Neural progenitor cell (in vitro differentiated cells): ENCODE measurements around the gene ARHGAP42. TPM values are rescaled to one million over a fixed set of nuclear protein-coding genes. Genes with fewer than 3 reads are reported as not detected.

ENCODE experiments used
- DNase-seq: peaks from one replicate; pipeline ENCODE4 v3.0.0-alpha.2; 2016; ENCODE audit warnings: low spot score
- H2AFZ ChIP-seq: fragments of 200-600 bp; sonication (generic); replicated peaks from 2 replicates; pipeline ENCODE4 v1.6.1; 2016; ENCODE audit warnings: antibody characterized with exemption
- H3F3A ChIP-seq: fragments of 200-600 bp; sonication (generic); 2 replicates; pipeline ENCODE4 v1.6.1; 2016; ENCODE audit warnings: antibody characterized with exemption, low read depth
- H3K27ac ChIP-seq: fragments of 200-600 bp; sonication (generic); 2 replicates; pipeline ENCODE4 v1.5.1; 2016; ENCODE audit warnings: mild to moderate bottlenecking
- H3K27me3 ChIP-seq: fragments of 200-600 bp; sonication (generic); 2 replicates; pipeline ENCODE4 v1.6.1; 2016; ENCODE audit warnings: mild to moderate bottlenecking, moderate library complexity
- H3K36me3 ChIP-seq: fragments of 200-600 bp; sonication (generic); 2 replicates; pipeline ENCODE4 v1.5.1; 2016
- H3K4me1 ChIP-seq: fragments of 200-600 bp; sonication (generic); 2 replicates; pipeline ENCODE4 v1.6.1; 2016; ENCODE audit warnings: mixed run types
- H3K4me2 ChIP-seq: fragments of 200-600 bp; sonication (generic); 2 replicates; pipeline ENCODE4 v1.6.1; 2016
- H3K4me3 ChIP-seq: fragments of 200-600 bp; sonication (generic); 2 replicates; pipeline ENCODE4 v1.5.1; 2016
- H3K79me2 ChIP-seq: fragments of 200-600 bp; sonication (generic); 2 replicates; pipeline ENCODE4 v1.6.1; 2016; ENCODE audit warnings: low read depth
- H3K9ac ChIP-seq: fragments of 200-600 bp; sonication (generic); 2 replicates; pipeline ENCODE4 v1.6.1; 2016
- H3K9me3 ChIP-seq: fragments of 200-600 bp; sonication (generic); 2 replicates; pipeline ENCODE4 v1.5.1; 2016; ENCODE audit warnings: low read depth
- H4K20me1 ChIP-seq: fragments of 200-600 bp; sonication (generic); 2 replicates; pipeline ENCODE4 v1.6.1; 2016; ENCODE audit warnings: low read depth
- H3K27ac Mint-ChIP-seq: 3 replicates; pipeline ENCODE4 v1.8.0; 2021; ENCODE audit warnings: mixed read lengths
- H3K27me3 Mint-ChIP-seq: 2 replicates; pipeline ENCODE4 v1.8.0; 2022; ENCODE audit warnings: low read depth, mild to moderate bottlenecking, inconsistent platforms, moderate library complexity, mixed read lengths; ENCODE audit not compliant: insufficient read depth
- H3K36me3 Mint-ChIP-seq: 3 replicates; pipeline ENCODE4 v1.8.0; 2021; ENCODE audit warnings: mixed read lengths
- H3K4me1 Mint-ChIP-seq: 3 replicates; pipeline ENCODE4 v1.8.0; 2021; ENCODE audit warnings: mixed read lengths
- H3K4me3 Mint-ChIP-seq: 3 replicates; pipeline ENCODE4 v1.8.0; 2021; ENCODE audit warnings: mild to moderate bottlenecking, moderate library complexity, mixed read lengths
- H3K9me3 Mint-ChIP-seq: 3 replicates; pipeline ENCODE4 v1.8.0; 2020; ENCODE audit warnings: mixed read lengths
- CTCF ChIP-seq: fragments of 200-600 bp; sonication (generic); IDR thresholded peaks from 2 replicates; pipeline ENCODE4 v1.5.1; 2017; ENCODE audit warnings: antibody characterized with exemption, mild to moderate bottlenecking
- EZH2 ChIP-seq: fragments of 200-600 bp; sonication (generic); IDR thresholded peaks from 2 replicates; pipeline ENCODE4 v1.6.1; 2017; ENCODE audit warnings: antibody characterized with exemption, mild to moderate bottlenecking, moderate library complexity
- EZH2phosphoT487 ChIP-seq: fragments of 200-600 bp; sonication (generic); IDR thresholded peaks from 2 replicates; pipeline ENCODE4 v1.6.1; 2017; ENCODE audit warnings: antibody characterized with exemption
- total RNA-seq: library from RNA; depleted of rRNA; stranded (reverse); fragments of >200 nt; gene quantifications from 2 replicates; pipeline ENCODE4 v1.2.3, GENCODE V29; 2015; ENCODE audit warnings: low replicate concordance

Gene ARHGAP42
- total RNA-seq, 1 donor from 2014 or later: 31.0 TPM

DNA sequence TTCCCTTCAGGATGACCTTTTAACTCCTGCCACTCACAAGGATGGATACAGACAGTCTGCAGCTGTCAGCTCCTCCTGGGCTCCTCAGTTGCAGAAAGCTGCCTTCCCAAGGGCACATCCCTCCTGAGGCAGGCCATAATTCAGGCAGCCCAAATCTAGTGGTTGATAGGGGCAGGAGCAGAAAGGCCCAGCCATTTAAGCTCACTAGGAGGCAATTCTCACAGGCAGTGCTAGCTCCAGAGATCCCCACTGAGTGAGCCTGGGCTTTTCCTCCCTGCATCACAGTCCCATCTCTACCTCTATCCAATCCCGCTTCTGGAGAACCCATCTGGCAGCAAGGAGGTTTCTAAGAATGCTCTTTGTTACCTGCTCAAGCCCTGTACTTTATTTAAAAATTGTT is 200.6 kb downstream of the ARHGAP42 start:
- no peaks in the 10 kb centered on the region for H3K36me3 Mint-ChIP-seq
- no peak for DNase-seq
- Histone ChIP-seq H4K20me1 (no peaks in the 10 kb centered on the region), H3F3A (no peaks in the 10 kb centered on the region), H3K4me2 (no peak overlapping the region), H3K27me3 (no peaks in the 10 kb centered on the region), H3K79me2 (no peaks in the 10 kb centered on the region), H3K27ac (no peak overlapping the region), H3K4me1 (no peaks in the 10 kb centered on the region), H3K36me3 (no peaks in the 10 kb centered on the region), H3K9ac (no peak overlapping the region), H3K9me3 (no peaks in the 10 kb centered on the region), H2AFZ (no peak overlapping the region), H3K4me3 (no peak overlapping the region)
- no peak overlapping the region for H3K27ac Mint-ChIP-seq
- no peaks in the 10 kb centered on the region for H3K27me3 Mint-ChIP-seq
- TF ChIP-seq EZH2 (no peak), EZH2phosphoT487 (no peak), CTCF (no peak)
- H3K4me1 Mint-ChIP-seq: peaks cover 6% of the 10 kb centered on the region
- H3K9me3 Mint-ChIP-seq: peaks cover 2% of the 10 kb centered on the region
- H3K4me3 Mint-ChIP-seq: no peak overlapping the region

DNA sequence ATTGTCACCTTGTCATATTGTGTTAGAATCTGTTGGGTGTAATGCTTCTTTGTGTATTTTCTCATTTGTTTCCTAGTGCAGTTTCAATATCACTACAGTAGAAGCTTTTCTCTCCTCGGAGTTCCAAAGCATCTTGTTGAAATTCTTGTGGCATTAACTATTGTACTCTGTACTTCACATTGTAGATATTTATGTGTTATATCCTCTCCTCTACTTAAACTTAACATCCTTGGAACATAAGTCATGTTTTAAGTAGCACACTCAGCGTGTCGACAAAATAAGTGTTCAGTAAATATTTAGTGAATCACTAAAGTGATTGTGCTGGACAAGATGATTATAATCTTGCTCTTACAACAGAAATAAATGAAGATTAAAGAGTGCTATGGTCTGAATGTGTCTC is 201.7 kb downstream of the ARHGAP42 start:
- Mint-ChIP-seq H3K4me3 (no peak overlapping the region), H3K4me1 (peaks cover 6% of the 10 kb centered on the region), H3K27me3 (no peaks in the 10 kb centered on the region), H3K36me3 (no peaks in the 10 kb centered on the region), H3K9me3 (peaks cover 2% of the 10 kb centered on the region), H3K27ac (no peak overlapping the region)
- Histone ChIP-seq H3K27ac (no peak overlapping the region), H3K4me3 (no peak overlapping the region), H3K9ac (no peak overlapping the region), H3K4me1 (no peaks in the 10 kb centered on the region), H3K27me3 (no peaks in the 10 kb centered on the region), H3K4me2 (no peak overlapping the region), H3K9me3 (no peaks in the 10 kb centered on the region), H3F3A (no peaks in the 10 kb centered on the region), H3K36me3 (no peaks in the 10 kb centered on the region), H2AFZ (no peak overlapping the region), H4K20me1 (no peaks in the 10 kb centered on the region), H3K79me2 (no peaks in the 10 kb centered on the region)
- DNase-seq: no peak
- TF ChIP-seq EZH2: no peak
- no peak for TF ChIP-seq EZH2phosphoT487
- no peak for TF ChIP-seq CTCF

DNA sequence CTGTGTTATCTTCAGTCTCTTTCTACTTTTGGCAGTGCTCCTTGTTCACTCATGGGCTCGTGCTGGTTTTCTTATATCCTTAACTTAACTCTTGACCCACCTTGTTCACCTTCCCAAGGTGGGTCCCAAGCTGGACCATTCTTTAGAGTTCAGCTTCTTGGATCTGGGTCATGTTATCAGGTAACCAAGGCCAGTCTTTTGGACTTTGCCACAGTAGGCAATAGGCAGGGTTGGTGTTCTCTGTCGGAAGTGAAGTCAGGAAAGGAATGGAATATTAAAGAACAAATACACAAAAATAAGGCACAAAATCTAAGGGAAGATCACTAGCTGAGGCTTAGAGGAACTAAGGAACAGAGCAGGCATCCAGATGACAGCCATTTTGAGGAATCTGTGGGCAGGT is 202.7 kb downstream of the ARHGAP42 start:
- Histone ChIP-seq H3K9ac (no peak overlapping the region), H3K9me3 (no peaks in the 10 kb centered on the region), H3F3A (no peaks in the 10 kb centered on the region), H3K4me2 (no peak overlapping the region), H3K27ac (no peak overlapping the region), H3K79me2 (no peaks in the 10 kb centered on the region), H4K20me1 (no peaks in the 10 kb centered on the region), H3K27me3 (no peaks in the 10 kb centered on the region), H3K4me3 (no peak overlapping the region), H3K36me3 (no peaks in the 10 kb centered on the region), H2AFZ (no peak overlapping the region), H3K4me1 (no peaks in the 10 kb centered on the region)
- no peaks in the 10 kb centered on the region for H3K27me3 Mint-ChIP-seq
- H3K36me3 Mint-ChIP-seq: no peaks in the 10 kb centered on the region
- peaks cover 2% of the 10 kb centered on the region for H3K9me3 Mint-ChIP-seq
- TF ChIP-seq EZH2phosphoT487 (no peak), EZH2 (no peak)
- H3K4me1 Mint-ChIP-seq: peaks cover 6% of the 10 kb centered on the region
- DNase-seq: no peak
- H3K27ac Mint-ChIP-seq: no peak overlapping the region
- no peak overlapping the region for H3K4me3 Mint-ChIP-seq

DNA sequence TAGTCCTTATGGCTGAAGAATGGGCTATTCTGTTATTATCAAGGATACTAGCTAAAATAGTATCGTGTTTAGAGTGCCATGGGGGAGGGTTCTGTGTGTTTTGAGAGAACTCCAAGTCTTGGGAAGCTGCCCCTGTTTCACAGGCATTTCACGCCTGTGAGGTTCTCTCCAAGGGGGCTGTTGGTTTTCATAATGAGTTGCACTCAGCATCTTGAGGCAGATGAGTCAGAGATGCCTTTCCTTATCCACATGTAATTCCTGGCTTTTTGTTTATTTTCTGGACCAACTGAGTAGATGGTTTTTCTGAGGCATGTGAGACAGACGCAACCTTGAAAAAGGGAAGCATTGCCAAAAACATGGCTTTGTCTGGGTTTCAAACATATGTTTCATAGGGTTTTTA is 203.7 kb downstream of the ARHGAP42 start:
- no peaks in the 10 kb centered on the region for H3K79me2 ChIP-seq
- H2AFZ ChIP-seq: no peak overlapping the region
- peaks cover 6% of the 10 kb centered on the region for H3K4me1 Mint-ChIP-seq
- H3K4me2 ChIP-seq: no peak overlapping the region
- H3K4me3 ChIP-seq: no peak overlapping the region
- no peak overlapping the region for H3K4me3 Mint-ChIP-seq
- TF ChIP-seq EZH2phosphoT487 (no peak), CTCF (no peak), EZH2 (no peak)
- no peaks in the 10 kb centered on the region for H3K36me3 Mint-ChIP-seq
- no peak overlapping the region for H3K9ac ChIP-seq
- DNase-seq: no peak
- H3K27ac Mint-ChIP-seq: no peak overlapping the region
- peaks cover 2% of the 10 kb centered on the region for H3K9me3 Mint-ChIP-seq
- H3K27me3 ChIP-seq: no peaks in the 10 kb centered on the region
- H4K20me1 ChIP-seq: no peaks in the 10 kb centered on the region
- H3K27ac ChIP-seq: no peak overlapping the region
- H3K9me3 ChIP-seq: no peaks in the 10 kb centered on the region
- H3K36me3 ChIP-seq: no peaks in the 10 kb centered on the region
- H3F3A ChIP-seq: no peaks in the 10 kb centered on the region
- no peaks in the 10 kb centered on the region for H3K27me3 Mint-ChIP-seq
- no peaks in the 10 kb centered on the region for H3K4me1 ChIP-seq
